GM18951 (cell line): ENCODE results near the gene ECPAS.
"Not testable (repeated sequence)": the region's sequence is repeated elsewhere in the genome, so short reads cannot be mapped to it uniquely, and the experiment has no call there.

ENCODE experiments used
- POLR2A ChIP-seq: IDR thresholded peaks from 4 replicates; pipeline ENCODE4 v1.6.1; 2011; ENCODE audit warnings: mild to moderate bottlenecking; ENCODE audit not compliant: insufficient read length, insufficient read depth; ENCODE audit errors: extremely low read depth
- in situ Hi-C: fragments of 300-500 bp; cut with MboI; formaldehyde crosslinking; loops from one replicate; pipeline ENCODE4 v1.12.0; 2022; ENCODE audit warnings: low sequenced_read_pairs, mixed read lengths, inconsistent platforms; ENCODE audit not compliant: unreplicated experiment

The ECPAS gene

DNA sequence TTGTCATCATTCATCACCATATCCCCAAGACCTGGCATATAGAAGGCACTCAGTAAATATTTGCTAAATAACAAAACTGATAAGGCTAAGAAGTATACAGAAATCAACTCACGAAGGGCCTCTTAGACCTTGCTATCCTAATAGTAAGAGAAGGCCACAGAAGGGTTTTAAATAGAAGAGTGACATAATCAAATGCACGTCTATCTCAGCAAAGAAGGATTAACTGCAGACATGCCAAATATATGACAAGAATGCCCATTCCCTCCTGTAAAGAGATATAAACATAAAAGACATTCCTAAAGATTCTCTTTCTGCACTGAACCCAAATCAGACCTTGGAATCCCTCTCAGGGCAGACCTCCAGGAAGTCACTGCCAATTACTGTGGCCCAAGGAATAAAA lies 34.1 kb downstream of the ECPAS start:
- no peak for TF ChIP-seq POLR2A
- in situ Hi-C loops = no loop called here

GRCh38 chr9:111449705-111450104 lies 34.5 kb downstream of the ECPAS start:
- in situ Hi-C loops = no loop called here
- TF ChIP-seq POLR2A = no peak

DNA sequence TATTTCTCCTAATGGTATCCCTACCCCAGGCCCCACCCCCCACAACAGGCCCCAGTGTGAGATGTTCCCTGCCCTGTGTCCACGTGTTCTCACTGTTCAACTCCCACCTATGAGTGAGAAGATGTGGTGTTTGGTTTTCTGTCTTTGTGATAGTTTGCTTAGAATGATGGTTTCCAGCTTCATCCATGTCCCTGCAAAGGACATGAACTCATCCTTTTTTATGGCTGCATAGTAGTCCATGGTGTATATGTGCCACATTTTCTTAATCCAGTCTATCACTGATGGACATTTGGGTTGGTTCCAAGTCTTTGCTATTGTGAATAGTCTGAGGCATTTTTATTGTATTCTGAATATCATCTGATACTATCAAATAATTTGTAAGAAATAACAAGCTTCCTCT lies 38.4 kb downstream of the ECPAS start:
- in situ Hi-C loops = not testable (repeated sequence)

- in situ Hi-C loops = no loop called here
- no peak for TF ChIP-seq POLR2A
Observed at GRCh38 chr9:111443454-111443853, 40.7 kb downstream of the ECPAS start.

DNA sequence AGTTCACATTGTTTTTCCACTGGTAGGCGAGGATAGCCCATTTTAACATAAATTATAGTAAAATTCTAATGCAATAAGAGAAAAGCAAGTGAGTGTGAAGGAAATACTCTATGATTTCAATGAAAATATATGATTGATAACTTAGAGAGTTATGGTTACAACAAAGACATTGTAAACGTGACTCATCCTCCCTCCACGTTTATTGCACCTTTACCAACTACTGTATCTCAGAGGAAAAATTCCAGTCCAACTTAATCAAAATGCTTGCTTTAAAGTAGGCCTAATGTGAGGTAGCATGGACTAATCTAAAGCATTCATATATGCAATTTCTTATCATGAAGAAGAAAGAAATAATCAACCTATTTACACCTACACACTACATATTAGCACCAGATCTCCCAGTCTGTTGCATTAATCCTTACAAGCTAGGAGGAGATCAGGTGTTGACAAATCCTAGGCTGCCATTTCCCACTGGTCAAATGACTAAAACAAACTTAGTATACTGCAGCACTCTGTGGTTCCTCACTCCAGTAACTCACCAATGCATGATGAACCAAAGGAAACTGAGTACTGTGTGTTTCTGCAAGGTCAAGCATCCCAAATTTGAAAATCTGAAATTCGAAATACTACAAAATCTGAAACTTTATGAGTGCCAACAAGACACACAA lies 41.7 kb downstream of the ECPAS start:
- in situ Hi-C loops = no loop called here
- TF ChIP-seq POLR2A = no peak

- in situ Hi-C loops = no loop called here
- TF ChIP-seq POLR2A = no peak
Observed at GRCh38 chr9:111440226-111440625, 44.0 kb downstream of the ECPAS start.

DNA sequence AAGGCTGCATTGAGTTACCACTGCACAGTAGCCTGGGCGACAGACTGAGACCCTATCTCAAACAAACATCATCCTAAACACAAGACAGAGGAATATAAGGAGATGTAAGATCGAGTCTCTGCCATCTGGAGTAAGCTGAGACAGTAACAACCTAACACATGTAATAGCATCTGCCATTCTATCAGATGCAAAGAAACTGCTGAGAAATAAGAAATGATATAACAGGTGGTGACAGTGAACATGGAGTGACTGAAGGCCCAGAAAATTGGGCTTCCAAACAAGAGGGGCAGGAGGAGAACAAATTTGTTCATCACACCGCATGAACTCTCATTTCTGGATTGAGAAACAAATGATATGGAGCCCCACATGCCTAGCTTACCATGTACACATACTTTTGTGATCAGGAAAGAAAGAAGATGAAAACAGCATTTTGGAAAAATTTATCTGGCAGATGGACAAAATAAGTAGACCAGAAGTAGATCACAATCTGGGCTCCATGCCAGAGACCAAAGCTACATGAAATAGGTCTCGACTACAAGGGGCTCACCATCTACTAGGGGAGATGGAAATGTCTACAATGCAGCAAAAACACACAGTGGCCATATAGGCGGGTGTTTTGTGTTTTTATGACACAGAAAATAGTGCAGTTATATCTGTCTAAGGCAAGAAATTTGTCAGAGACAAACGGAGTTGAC lies 45.5 kb downstream of the ECPAS start:
- TF ChIP-seq POLR2A = no peak
- in situ Hi-C loops = no loop called here

GRCh38 chr9:111436571-111436970 lies 47.6 kb downstream of the ECPAS start:
- in situ Hi-C loops = no loop called here
- no peak for TF ChIP-seq POLR2A

DNA sequence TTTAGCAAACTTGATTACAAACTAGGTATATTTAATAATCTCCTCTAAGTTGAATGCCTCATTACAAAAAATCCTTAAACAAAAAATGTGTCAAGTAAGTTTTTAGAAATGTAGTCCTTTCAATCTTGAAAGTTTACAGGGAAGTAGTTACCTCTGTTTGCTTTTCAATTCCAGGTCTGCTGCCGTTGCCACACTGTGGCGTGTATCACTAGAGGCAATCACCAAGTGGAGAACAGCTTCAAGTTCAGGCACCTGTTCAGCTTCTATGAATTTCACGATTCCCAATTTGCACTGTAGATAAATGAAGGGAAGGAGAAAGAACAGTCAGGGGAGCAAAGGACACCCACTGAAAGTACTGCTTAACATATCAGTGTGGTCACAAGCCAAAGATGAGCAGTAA lies 51.1 kb downstream of the ECPAS start:
- no peak for TF ChIP-seq POLR2A
- in situ Hi-C loops = no loop called here

DNA sequence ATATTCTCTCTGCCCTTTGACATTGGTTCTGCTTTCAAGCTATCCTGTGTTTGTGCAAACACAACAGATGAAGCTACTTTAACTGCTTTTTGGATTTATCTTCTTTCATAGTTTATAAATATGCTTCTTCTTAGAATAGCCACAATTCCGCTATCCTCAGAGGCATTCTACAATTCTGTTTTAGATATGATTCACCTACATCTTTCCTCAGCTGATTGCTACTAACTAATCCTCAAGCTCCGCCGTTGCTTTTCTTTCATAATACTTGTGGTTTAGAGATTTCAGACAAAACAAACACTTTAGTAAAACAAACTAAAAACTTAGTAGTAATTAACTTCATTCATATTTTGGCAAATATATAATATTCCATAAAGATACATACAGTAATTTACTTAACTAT lies 52.5 kb downstream of the ECPAS start:
- TF ChIP-seq POLR2A = no peak
- in situ Hi-C loops = no loop called here

- in situ Hi-C loops = no loop called here
- no peak for TF ChIP-seq POLR2A
Observed at GRCh38 chr9:111429175-111429574, 55.0 kb downstream of the ECPAS start.

DNA sequence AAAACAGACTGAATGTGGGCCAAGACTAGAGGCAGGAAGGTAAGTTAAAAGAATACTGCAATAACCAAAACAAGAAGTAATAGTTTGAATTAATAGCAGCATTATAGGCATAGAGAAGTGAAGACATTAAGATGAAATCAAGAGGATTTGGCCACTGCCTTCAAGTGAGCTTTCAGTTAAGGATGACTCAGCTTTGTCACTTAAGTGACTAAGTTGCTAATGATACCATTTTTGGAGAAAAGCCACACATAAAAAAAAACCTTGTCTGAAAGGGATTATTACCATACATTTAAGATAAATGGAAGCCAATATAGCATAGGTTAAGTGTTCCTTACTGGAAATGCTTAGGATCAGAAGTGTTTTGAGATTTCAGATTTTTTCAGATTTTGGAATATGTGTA lies 57.0 kb downstream of the ECPAS start:
- in situ Hi-C loops = no loop called here
- TF ChIP-seq POLR2A = no peak

GRCh38 chr9:111423389-111423788 lies 60.8 kb downstream of the ECPAS start:
- TF ChIP-seq POLR2A = no peak
- in situ Hi-C loops = no loop called here

- in situ Hi-C loops = no loop called here
- no peak for TF ChIP-seq POLR2A
Observed at GRCh38 chr9:111414406-111414805, 69.8 kb downstream of the ECPAS start.
